GM12801 (cell line): ENCODE data around the gene ALX3.

Source experiments
- CTCF ChIP-seq: IDR thresholded peaks from one replicate; pipeline ENCODE4 v1.5.1; 2011; ENCODE audit warnings: control low read depth; ENCODE audit not compliant: insufficient read length; ENCODE audit errors: extremely low read depth

Gene ALX3

GRCh38 chr1:110070671-110071242, at the start of gene ALX3:
ALX3 (minus strand) TSS chr1:110070672; CDS start chr1:110070612, 60 bp downstream.
- no peak for TF ChIP-seq CTCF

- no peak for TF ChIP-seq CTCF
Measured at GRCh38 chr1:110119843-110120242, 49.4 kb upstream of the ALX3 start.

- TF ChIP-seq CTCF, result no peak
Measured at GRCh38 chr1:110118636-110119396, 48.3 kb upstream of the ALX3 start.

GRCh38 chr1:110114784-110115183, 44.3 kb upstream of the ALX3 start:
- TF ChIP-seq CTCF, result no peak

- TF ChIP-seq CTCF, result no peak
Measured at GRCh38 chr1:110114173-110114572, 43.7 kb upstream of the ALX3 start.

- TF ChIP-seq CTCF, result no peak
Measured at GRCh38 chr1:110113551-110113950, 43.1 kb upstream of the ALX3 start.

GRCh38 chr1:110112656-110113055, 42.2 kb upstream of the ALX3 start:
- TF ChIP-seq CTCF, result no peak
